ENCODE measurements around the gene MSN.

The MSN gene

GRCh38 chrX:65707151-65707550 is 39.7 kb downstream of the MSN start:
- TF ChIP-seq, protein P1, sequence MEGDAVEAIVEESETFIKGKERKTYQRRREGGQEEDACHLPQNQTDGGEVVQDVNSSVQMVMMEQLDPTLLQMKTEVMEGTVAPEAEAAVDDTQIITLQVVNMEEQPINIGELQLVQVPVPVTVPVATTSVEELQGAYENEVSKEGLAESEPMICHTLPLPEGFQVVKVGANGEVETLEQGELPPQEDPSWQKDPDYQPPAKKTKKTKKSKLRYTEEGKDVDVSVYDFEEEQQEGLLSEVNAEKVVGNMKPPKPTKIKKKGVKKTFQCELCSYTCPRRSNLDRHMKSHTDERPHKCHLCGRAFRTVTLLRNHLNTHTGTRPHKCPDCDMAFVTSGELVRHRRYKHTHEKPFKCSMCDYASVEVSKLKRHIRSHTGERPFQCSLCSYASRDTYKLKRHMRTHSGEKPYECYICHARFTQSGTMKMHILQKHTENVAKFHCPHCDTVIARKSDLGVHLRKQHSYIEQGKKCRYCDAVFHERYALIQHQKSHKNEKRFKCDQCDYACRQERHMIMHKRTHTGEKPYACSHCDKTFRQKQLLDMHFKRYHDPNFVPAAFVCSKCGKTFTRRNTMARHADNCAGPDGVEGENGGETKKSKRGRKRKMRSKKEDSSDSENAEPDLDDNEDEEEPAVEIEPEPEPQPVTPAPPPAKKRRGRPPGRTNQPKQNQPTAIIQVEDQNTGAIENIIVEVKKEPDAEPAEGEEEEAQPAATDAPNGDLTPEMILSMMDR (conservative IDR thresholded peaks at IDR 0.05; ENCODE audit: control insufficient read depth, insufficient read depth, low read depth, low read length), result no peak
- no peak for DNase-seq (ENCODE audit: low read depth)
- H3K4me3 ChIP-seq (ENCODE audit: control insufficient read depth, low read depth, low read length), result no peak overlapping the region

GRCh38 chrX:65712005-65712806 is 44.8 kb downstream of the MSN start:
- TF ChIP-seq, protein P1 (conservative IDR thresholded peaks at IDR 0.05; ENCODE audit: control insufficient read depth, insufficient read depth, low read depth, low read length), result no peak
- no peak for DNase-seq (ENCODE audit: low read depth)
- H3K4me3 ChIP-seq (ENCODE audit: control insufficient read depth, low read depth, low read length), result no peak overlapping the region

DNA sequence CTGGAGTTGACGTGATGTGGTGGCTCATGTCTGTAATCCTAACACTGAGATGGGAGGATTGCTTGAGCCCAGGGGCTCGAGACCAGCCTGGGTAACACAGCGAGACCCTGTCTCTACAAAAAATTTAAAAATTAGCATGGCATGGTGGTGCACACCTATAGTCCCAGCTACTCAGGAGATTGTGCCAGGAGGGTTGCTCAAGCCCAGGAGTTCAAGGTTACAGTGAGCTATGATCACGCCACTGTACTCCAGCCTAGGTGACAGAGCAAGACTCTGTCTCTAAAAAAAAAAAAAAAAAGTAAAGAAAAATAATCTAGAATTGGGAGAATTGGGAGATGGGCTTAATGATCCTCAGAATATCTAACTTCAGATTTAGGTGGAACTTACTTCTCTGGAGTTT is 51.1 kb downstream of the MSN start:
- H3K4me3 ChIP-seq (ENCODE audit: control insufficient read depth, low read depth, low read length), result no peak overlapping the region
- DNase-seq (ENCODE audit: low read depth), result no peak
- TF ChIP-seq, protein P1 (conservative IDR thresholded peaks at IDR 0.05; ENCODE audit: control insufficient read depth, insufficient read depth, low read depth, low read length), result no peak

DNA sequence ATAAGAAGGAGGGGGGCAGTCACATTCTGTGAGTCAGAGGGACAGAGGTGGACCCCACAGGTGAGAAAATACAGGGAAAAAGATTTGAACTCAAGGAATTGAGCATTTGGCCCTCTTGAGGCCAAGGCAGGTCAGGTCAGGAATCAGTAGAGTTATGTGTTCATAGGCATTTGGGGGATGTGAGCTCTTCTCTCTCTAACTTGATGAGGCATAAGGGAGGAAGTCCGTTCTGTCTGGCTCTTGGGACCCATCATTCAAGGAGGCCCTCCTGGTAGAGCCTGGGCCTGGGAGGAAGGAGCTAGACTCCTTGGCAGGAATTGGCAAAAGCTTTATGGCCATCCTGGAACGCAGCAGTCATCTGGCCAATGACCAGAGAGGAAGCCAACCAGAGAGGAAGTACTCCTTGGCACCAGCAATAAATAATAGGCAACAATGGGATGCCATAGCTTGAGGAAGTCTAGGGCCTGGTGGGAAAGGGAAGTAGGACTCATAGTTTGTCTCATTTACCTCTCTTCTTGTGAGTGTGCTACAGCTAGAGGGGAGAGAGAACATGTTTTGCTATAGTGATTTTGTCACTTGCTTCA is 53.0 kb downstream of the MSN start:
- TF ChIP-seq, protein P1 (conservative IDR thresholded peaks at IDR 0.05; ENCODE audit: control insufficient read depth, insufficient read depth, low read depth, low read length), result no peak
- H3K4me3 ChIP-seq (ENCODE audit: control insufficient read depth, low read depth, low read length), result no peak overlapping the region
- DNase-seq (ENCODE audit: low read depth), result no peak

GRCh38 chrX:65723706-65724105 is 56.3 kb downstream of the MSN start:
- peak; percentile 16 for DNase-seq (ENCODE audit: low read depth)
- H3K4me3 ChIP-seq (ENCODE audit: control insufficient read depth, low read depth, low read length), result no peak overlapping the region
- TF ChIP-seq, protein P1 (conservative IDR thresholded peaks at IDR 0.05; ENCODE audit: control insufficient read depth, insufficient read depth, low read depth, low read length), result no peak

GRCh38 chrX:65726715-65727114 is 59.3 kb downstream of the MSN start:
- TF ChIP-seq, protein P1 (conservative IDR thresholded peaks at IDR 0.05; ENCODE audit: control insufficient read depth, insufficient read depth, low read depth, low read length), result no peak
- DNase-seq (ENCODE audit: low read depth), result no peak
- no peak overlapping the region for H3K4me3 ChIP-seq (ENCODE audit: control insufficient read depth, low read depth, low read length)
